ENCODE measurements around the gene FLT3. TPM values are rescaled to one million over a fixed set of nuclear protein-coding genes. Genes with fewer than 3 reads are reported as not detected.

FLT3 gene
- total and polyA plus RNA-seq, 2 of the 13 experiments (the other 11 are each of a cell fraction or from before 2014, with no cell fraction given), result not detected

DNA sequence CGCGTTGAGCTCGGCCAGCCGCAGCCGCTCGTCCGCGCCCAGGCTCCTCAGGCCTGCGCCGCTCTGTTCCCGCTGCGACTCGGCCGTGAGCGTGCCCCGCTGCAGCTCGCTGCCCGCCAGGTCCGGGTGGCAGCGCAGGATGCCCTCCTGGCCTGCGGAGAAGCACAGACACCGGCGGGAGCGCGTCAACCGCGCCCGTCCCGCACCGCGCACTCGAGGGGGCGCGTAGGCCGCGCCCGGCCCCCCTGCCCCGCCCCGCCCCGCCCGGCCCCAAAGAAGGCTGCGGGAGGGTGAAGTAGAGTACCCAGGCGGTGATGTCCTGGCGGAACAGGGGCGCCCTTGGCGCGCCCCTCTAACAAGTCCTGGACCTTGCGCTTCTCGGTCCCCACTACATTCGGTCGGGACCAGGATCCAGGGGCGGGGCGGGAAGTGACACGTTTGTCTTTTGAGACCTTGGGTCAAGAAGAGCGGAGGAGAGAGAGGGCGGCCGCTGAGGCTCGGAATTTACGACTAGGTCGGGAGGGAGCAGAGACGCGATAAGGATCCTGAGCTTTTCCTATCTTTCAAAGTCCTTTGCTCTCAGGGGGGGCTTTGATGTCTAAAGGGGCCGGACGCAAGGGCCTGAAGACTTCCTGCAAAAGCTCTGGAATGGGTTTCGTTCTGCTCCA is 121.9 kb downstream of the FLT3 start:
- Histone ChIP-seq H3K36me3 (replicated peaks in 1 of 2; ENCODE audit: control insufficient read depth in 1 of 2, insufficient read depth in 2 of 2, low read length in 2 of 2) (no peaks in the 10 kb centered on the region), H3K4me1 (ENCODE audit: insufficient read depth, low read length) (peaks cover 13% of the 10 kb centered on the region), H3K27me3 (ENCODE audit: control insufficient read depth in 1 of 2, insufficient read depth in 2 of 2, low read length in 2 of 2) (peaks cover 10 to 65% of the 10 kb centered on the region in 2 experiments), H2AFZ (ENCODE audit: low read length) (no peak overlapping the region), H3K4me2 (ENCODE audit: low read depth, low read length) (no peak overlapping the region), H3K79me2 (ENCODE audit: insufficient read depth, low read length) (no peaks in the 10 kb centered on the region), H3K9me3 (ENCODE audit: low read length) (no peaks in the 10 kb centered on the region), H3K9ac (ENCODE audit: insufficient read depth, low read depth, low read length) (no peak overlapping the region), H3K4me3 (replicated peaks in 1 of 3; ENCODE audit: insufficient read depth in 1 of 3, low read depth in 2 of 3, low read length in 3 of 3) (no peak overlapping the region), H3K27ac (ENCODE audit: extremely low read length, insufficient read depth, low read length) (no peak overlapping the region), H4K20me1 (ENCODE audit: insufficient read depth, low read length) (no peaks in the 10 kb centered on the region)
- ChIA-PET POLR2A (no interaction called here), CTCF (ENCODE audit: low intra/inter-chr PET ratio, low total read pairs) (no interaction called here)
- no peak for TF ChIP-seq ZNF124 (CRISPR knock-in tag; IDR thresholded peaks at IDR 0.05)
- no peak for TF ChIP-seq USF2 (IDR thresholded peaks at IDR 0.05; ENCODE audit: low read depth, low read length)
- TF ChIP-seq USF2 (CRISPR knock-in tag; IDR thresholded peaks at IDR 0.05; ENCODE audit: borderline replicate concordance), result no peak
- no peak for TF ChIP-seq FOXK2 (IDR thresholded peaks at IDR 0.05)
- no peak for TF ChIP-seq ZBTB38 (CRISPR knock-in tag; IDR thresholded peaks at IDR 0.05)
- TF ChIP-seq KLF13 (CRISPR knock-in tag; IDR thresholded peaks at IDR 0.05), result no peak
- no peak for TF ChIP-seq TARDBP (CRISPR knock-in tag; IDR thresholded peaks at IDR 0.05)
- no peak for TF ChIP-seq POLR2A (IDR thresholded peaks at IDR 0.05; ENCODE audit: insufficient read depth in 1 of 2, low read depth in 2 of 2, low read length in 2 of 2)
- no peak for TF ChIP-seq SOX5 (CRISPR knock-in tag; IDR thresholded peaks at IDR 0.05; ENCODE audit: borderline replicate concordance)
- no peak for TF ChIP-seq SAP130 (CRISPR knock-in tag; IDR thresholded peaks at IDR 0.05; ENCODE audit: low read depth)
- no peak for TF ChIP-seq HOXA3 (CRISPR knock-in tag; IDR thresholded peaks at IDR 0.05)
- TF ChIP-seq ZNF773 (CRISPR knock-in tag; IDR thresholded peaks at IDR 0.05; ENCODE audit: borderline replicate concordance), result no peak
- intact Hi-C loops (cut with micrococcal nuclease; ENCODE audit: unreplicated experiment) (no loop called here), in situ Hi-C loops (cut with HindIII; ENCODE audit: extremely low pct_ligation_motif_present, low pct_unique_long_range_greater_than_20kb) (loop anchor here (10.0 to 25.0 kb wide), 2 partner anchors 491 to 614 kb away; no protein-coding TSS in a partner anchor)
- DNase-seq (ENCODE audit: low spot score) (no peak), FAIRE-seq (no peak), ATAC-seq (no peak)
- BruUV-seq (replicated peaks), result no TSS peak
- 39% methylated on average over 24 of the region's 65 CpGs for WGBS (ENCODE audit: low lambda C conversion rate)
